ENCODE measurements around the gene SH3BP5.

The SH3BP5 gene

DNA sequence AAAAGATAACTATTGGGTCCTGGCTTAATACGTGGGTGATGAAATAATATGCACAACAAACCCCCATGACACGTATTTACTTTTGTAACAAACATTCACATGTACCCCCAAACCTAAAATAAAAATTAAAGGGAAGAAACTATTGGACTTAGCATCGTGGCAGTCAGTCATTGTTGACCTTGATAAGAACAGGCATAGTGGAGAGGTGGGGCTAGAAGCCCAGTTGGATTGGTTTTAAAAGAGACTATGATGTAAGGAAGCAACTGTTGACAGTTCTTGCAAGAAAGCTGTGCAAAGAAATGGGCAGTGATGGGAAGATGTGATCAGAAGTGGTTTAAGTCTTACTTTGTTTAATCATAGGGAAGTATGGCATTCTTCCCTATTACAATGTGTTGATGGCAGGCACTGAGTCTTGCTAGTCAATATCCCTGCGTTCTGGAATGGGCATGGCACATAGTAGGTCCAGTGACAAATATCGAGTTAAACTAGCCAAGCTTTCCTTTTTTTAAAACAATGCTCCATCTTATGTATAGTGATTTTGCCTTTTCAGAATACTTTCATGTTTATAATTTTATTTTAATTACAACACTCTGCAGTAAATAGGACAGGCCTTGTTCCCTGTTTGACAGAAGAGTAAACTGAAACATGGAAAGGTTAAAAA lies 88.4 kb downstream of the SH3BP5 start:
- DNase-seq (ENCODE audit: low spot score), result no peak

DNA sequence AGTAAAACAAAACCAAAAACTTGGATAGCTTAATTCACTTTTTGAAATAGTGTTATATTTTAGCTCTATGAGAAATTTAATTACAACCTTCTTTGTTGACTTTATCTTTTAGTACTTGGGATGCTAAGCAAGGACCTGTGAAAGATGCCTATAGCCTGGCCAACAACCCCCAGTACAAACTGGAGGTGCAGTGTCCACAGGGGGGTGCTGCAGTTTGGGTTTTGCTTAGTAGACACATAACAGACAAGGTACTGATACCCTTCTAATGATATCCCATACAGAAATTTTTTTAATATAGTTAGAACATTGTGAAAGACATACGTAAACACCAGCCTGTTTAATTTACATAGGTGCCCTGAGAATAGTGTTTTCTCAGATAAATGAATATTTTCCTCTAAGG lies 91.0 kb downstream of the SH3BP5 start:
- DNase-seq (ENCODE audit: low spot score), result no peak

DNA sequence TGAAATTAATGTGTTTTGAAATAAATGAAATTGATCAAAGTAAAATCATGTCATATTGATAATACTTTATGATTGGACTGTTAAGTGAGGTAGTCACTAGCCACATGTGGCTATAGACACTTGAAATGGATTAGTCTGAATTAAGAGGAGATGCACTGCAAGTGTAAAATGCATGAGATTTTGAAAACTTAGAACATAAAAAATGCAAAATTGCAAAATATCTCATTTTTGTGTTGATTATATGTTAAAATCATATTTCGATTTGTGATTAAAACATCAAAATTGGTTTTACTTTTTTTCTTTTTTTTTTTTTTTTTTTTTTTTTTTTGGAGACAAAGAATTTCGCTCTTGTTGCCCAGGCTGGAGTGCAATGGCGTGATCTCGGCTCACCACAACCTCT lies 103.1 kb downstream of the SH3BP5 start:
- no peak for DNase-seq (ENCODE audit: low spot score)

DNA sequence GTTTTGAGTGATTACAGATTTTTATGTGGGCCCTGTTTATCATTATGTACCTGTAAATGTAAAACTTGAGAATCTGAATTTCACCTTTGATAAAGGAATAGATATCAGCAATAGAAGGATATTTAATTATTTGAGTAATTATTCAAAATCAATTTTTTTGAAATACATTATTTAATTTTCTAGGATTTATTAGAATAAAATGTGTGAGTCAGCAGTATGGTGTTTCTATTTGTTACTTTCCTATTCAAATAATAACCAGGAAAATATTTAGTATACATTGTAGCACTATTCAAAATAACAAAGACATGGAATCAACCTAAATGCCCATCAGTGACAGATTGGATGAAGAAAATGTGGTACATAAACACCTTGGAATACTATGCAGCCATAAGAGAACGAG lies 104.2 kb downstream of the SH3BP5 start:
- DNase-seq (ENCODE audit: low spot score), result no peak

DNA sequence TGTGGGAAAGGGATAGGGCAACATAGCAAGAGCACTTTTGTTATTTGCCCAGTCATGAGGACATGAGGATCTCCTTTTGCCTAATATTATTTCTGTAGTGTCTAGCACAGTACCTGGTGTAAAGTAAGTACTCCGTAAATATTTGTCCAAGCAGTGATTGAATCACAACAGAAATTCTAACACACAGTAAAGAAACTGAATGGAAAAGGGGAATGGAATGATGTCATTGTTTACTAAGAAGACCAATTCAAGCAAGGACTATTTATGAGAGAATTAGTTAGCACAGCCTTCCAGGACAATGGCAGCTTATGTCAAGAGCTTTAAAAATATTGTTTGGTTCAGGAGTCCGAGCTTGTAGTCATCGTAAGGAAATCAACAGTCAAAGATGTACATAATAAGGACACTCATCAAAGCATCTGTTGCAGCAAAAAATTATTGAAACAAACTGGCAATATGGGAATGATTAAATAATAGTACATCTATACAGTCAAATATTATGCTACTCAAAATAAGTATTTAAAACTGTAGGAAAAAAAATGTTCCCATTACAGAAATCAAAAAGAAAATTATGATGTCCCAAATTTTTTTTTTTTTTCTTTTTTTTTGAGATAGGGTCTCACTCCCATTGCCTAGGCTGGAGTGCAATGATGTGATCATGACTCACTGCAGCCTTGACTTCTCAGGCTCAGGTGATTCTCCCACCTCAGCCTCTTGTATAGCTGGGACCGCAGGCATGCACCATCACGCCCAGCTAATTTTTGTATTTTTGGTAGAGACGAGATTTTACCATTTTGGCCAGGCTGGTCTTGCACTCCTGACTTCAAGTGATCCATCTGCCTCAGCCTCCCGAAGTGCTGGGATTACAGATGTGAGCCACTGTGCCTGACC lies 108.5 kb downstream of the SH3BP5 start:
- peak; percentile 27 for DNase-seq (ENCODE audit: low spot score)

DNA sequence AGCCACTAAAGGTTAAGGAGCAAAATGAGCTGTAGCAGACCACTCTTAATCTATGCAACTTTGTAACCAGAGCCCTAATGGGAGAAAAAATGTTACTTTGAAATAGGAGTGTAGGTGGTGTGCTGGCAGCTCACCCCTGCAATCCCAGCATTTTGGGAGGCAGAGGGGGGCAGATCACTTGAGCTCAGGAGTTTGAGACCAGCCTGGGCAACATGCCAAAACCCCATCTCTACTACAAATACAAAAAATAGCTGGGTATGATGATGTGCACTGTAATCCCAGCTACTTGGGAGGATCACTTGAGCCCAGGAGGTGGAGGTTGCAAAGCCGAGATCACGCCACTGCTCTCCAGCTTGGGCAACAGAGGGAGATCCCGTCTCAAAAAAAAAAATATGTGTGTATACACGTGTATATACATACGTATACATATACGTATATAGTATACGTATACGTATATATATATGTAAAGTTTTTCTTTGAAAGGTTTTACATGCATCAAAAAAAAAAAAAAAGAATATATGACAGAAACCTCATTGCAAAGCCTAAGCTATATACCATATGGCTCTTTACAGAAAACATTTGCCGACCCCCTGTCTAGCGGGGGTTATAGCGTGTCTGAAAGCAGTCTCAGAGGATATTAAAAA lies 110.7 kb downstream of the SH3BP5 start:
- DNase-seq (ENCODE audit: low spot score), result no peak

DNA sequence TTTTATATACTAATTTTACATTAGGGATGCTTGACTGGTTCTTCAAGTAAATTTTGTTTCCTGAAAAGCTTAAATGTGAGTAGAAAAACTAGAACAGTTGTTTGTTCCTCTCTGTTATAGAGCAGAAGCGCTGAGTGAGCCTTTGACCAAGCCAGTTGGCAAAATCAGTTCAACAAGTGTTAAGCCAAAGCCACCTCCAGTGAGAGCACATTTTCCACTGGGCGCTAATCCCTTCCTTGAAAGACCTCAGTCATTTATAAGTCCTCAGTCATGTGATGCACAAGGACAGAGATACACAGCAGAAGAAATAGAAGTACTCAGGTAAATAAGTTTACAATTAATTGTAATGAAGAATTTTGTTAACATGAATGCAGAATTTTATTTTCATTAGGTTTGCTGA lies 111.7 kb downstream of the SH3BP5 start:
- no peak for DNase-seq (ENCODE audit: low spot score)

DNA sequence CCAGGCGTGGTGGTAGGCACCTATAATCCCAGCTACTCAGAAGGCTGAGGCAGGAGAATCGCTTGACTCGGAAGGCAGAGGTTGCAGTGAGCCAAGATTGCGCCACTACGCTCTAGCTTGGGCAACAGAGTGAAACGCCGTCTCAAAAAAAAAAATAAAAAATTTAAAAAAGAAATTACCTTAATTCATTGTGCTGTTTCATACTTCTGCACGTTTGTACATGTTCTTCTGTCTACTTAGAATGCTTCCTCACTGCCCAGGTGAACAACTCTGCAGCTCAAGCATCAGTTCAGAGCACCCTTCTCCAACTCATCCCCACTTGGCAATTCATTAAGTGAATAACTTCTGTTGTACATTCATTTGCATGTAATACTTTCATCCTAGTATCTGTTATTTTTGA lies 112.3 kb downstream of the SH3BP5 start:
- no peak for DNase-seq (ENCODE audit: low spot score)

DNA sequence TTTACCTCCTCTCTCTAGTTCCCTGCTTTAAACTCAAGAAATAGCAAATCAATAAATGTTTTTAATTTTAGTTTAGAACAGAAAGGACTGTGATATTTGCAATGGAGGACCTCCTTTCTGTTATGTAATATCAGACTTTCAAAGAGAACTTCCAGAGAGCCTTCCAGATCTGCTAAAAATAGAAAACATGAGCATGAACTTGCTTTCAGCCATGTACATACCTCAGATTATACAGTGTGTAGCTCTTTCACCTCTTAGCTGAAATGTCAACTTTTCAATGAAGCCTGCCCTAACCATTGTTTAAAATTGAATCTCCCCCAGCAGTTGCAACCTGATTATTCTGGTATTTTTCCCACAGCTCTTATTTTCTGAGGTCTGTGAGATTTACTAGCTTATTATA lies 113.7 kb downstream of the SH3BP5 start:
- DNase-seq (ENCODE audit: low spot score), result no peak

DNA sequence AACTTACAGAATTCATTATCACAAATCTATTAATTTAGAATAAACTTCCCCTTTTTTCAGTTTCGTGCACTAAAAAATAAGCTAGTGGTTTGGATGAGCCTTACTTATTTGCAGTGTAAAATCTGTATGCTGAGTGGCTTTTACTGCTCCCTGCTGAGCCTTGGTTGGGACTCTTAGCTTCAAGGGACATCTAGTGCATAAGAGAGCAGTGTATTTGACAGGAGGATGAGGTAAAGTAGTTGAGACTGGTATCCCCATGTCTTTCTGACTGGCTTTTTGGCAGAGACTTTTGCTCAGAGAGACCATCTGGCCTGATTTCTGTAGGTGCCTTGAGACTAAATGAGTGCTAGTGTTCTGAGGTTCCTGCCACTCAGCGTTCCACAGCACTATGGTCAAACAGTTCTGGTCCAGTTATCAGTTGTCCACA lies 114.5 kb downstream of the SH3BP5 start:
- DNase-seq (ENCODE audit: low spot score), result no peak

DNA sequence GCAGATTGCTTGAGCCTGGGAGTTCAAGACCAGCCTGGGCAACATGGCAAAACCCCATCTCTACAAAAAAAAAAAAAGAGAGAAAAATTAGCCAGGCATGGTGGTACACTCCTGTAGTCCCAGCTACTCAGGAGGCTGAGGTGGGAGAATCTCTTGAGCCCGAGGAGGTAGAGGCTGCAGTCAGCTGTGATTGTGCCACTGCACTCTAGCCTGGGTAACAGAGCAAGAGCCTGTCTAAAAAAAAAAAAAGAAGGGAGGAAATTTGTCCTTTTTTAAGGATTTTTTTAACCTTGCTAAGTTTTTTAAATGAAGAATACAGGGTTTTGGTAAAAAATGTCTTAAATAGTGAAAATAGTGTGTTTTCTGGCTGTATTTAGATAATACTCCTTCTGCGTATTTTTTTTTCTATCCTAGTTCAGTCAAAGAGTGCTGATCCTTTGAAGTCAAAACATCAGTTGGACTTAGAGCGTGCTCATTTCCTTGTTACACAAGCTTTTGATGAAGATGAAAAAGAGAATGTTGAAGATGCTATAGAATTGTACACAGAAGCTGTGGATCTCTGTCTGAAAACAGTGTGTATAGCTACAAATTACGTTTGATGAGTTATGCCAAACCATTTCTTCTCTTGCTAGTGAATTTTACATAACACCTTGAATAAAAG lies 115.2 kb downstream of the SH3BP5 start:
- DNase-seq (ENCODE audit: low spot score), result no peak

DNA sequence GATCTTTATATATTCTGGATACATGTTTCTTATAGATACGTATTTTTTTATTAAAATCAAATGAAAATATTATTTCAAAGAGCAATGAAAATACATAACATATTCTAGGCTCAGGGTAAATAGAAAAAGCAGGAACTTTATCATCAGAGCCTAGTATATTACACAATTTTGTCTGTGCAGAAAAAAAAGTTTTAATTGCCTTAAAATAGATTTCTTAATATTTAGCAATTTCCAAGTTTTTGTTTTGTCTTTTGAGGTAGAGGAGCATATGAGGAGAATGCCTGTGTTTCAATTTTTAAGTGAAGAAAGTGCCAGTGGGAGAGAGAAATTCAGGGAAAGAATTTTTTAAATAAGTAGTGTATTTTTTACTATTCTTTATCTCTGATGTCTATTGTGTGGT lies 115.9 kb downstream of the SH3BP5 start:
- no peak for DNase-seq (ENCODE audit: low spot score)

DNA sequence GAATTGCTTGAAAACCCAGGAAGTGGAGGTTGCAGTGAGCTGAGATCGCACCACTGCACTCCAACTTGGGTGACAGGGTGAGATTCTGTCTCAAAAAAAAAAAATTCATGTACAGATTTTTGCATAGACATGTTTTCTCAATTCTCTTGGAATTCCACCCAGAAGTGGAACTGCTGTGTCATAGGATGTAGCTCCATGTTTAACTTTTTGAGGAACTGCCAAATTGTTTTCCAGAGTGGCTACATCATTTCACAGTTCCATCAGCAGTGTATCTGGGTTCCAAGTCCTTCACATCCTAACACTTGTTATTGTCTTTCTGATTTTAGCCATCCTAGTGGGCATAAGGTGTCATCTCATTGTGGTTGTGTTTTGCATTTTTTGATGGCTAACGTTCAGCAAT lies 116.4 kb downstream of the SH3BP5 start:
- no peak for DNase-seq (ENCODE audit: low spot score)

DNA sequence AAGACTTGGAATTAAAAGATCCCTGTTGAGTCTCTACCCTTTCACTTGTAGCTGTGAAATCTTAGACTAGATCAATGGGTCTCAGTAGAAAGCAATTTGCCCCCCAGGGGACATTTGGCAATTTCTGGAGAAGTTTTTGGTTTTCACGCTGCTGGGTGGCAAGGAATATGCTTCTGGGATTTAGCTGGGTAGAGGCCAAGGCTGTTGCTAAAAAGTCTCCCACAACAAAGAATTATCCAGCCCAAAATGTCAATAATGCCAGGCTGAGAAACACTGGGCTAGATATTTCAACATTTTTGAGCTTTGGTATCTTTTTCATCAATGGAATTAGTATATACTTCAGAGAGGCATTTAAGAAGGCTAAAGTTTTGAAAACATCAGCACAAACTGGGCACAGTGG lies 117.6 kb downstream of the SH3BP5 start:
- no peak for DNase-seq (ENCODE audit: low spot score)

DNA sequence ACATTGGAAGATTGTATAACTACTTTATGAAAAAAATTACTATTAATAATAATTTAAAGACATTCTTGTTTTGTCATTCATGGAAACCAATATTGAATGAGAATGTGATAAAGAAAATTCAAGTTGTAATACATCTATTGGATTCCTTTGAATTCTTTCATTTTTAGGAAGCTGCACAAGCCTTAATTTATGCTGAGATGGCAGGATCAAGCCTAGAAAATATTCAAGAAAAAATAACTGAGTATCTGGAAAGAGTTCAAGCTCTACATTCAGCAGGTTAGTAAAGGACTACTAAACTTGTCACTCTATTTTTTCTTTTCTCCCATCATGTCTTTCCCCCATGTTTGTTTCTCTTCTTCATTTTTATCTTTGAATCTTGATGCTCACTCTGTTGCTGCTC lies 120.4 kb downstream of the SH3BP5 start:
- no peak for DNase-seq (ENCODE audit: low spot score)

DNA sequence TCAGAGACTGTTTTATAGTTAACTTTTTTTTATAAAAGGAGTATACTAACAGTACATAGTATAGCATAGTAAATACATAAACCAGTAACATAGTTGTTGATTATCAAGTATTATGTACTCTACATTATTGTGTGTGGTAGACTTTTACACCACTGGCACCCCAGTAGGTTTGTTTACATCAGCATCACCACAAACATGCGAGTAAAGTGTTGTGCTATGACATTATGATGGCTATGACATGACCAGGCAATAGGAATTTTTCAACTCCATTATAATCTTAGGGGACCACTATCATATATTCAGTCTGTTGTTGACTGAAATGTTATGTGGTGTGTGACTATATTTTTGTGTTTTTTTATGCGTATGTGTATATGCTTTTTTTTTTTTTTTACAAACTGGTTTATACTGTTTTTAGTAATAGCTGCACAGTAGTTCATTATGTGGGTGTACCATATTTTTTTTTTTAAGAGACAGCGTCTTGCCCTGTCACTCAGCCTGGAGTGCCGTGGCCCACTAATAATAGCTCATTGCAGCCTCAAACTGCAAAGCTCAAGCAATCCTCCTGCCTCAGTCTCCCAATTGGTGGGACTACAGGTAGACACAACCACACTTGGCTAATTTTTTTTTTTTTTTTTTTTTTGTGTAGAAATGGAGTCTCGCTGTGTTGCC lies 124.4 kb downstream of the SH3BP5 start:
- DNase-seq (ENCODE audit: low spot score), result no peak

DNA sequence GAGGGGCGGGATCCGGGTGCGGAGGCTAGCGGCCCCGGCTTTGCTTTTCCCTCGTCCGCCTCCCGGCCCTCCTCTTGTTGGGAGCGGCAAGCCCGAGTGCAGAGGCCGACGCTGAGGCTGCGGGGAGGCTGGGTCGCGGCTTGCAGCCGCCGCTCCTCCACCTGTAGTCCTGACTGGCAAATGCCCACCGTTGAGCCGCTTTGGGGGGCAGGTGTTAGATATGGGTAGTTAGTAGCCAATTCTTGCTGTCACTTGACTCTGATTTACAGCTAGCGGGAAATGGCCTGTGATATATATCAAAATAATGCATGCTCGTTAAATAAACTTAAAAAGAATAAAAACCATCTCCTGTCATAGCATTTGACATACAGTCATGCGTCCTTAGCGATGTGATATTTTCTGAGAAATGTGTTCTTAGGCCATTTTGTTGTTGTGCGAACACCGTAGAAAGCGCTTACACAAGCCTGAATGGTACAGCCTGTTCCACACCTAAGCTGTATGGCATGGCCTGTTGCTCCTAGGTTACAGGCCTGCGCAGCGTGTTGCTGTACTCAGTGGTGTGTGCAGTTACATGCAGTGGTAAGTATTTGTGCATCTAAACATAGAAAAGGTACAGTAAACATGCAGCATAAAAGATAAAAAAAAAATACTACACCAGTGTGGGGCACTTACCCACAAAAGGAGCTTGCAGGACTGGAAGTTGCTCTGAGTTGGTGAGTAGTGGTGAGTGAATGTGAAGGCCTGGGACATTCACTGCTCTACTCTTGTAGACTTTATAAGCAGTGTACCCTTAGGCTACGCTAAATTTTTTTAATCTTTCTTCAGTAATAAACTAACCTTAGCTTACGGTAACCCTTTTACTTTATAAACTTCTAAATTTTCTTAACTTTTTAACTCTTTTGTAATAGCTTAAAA lies 125.5 kb downstream of the SH3BP5 start:
- DNase-seq (ENCODE audit: low spot score), result peak; percentile 69

DNA sequence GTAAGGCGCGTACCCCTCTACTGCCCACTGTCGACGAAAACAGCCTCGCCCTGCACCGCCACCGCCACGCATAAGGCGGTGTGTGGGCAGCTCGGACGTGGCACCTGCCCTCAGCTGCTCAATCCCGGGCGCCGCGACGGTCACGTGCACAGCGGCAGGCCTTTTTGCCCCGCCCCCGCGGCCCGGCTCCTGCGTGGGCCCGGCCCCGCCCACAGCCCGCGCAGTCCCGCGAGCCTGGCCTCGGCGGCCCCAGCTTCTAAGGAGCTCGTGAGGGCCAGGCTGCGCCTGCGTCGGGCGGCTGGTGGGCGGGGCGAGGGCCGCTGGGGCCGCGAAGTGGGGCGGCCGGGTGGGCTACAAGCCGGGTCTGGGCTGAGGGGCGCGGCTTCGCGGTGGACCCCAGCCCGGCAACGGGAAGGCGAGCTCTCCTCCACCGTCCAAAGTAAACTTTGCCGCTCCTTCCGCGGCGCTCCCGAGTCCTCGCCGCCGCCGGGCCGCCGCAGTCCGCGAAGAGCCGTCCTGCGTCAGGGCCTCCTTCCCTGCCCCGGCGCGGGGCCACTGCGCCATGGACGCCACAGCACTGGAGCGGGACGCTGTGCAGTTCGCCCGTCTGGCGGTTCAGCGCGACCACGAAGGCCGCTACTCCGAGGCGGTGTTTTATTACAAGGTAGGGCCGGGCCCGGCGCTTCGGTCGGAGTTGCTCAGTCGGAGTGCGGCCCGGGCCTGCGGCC lies 126.3 kb downstream of the SH3BP5 start, which contains the start of gene CAPN7:
CAPN7 (plus strand) TSS at position 313 of the 728 bp plus-strand sequence; CDS start at position 563, 250 bp downstream.
- peak; percentile 91 for DNase-seq (ENCODE audit: low spot score)

DNA sequence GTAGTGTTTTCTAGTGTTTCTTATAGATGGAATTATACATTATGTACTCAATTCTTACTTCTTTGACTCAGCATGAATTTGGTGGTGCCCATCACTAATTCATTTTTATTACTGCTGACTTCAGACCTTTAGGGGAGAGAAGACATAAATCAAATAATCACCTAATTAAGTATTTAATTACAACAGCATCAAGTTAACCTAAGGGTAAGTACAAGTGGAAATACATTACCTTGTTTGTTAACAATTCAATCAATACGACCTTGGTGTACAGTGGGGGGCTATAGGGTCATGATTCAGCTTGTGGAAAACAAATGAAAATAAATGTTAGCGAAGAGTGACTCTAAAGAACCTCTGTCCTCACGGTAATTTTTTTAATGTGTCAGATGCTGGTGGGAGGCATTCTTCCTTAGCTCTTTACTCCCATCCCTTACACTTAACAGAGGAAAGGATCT lies 126.9 kb downstream of the SH3BP5 start:
- DNase-seq (ENCODE audit: low spot score), result no peak
